ENCODE measurements around the gene ZFAND6.

DNA sequence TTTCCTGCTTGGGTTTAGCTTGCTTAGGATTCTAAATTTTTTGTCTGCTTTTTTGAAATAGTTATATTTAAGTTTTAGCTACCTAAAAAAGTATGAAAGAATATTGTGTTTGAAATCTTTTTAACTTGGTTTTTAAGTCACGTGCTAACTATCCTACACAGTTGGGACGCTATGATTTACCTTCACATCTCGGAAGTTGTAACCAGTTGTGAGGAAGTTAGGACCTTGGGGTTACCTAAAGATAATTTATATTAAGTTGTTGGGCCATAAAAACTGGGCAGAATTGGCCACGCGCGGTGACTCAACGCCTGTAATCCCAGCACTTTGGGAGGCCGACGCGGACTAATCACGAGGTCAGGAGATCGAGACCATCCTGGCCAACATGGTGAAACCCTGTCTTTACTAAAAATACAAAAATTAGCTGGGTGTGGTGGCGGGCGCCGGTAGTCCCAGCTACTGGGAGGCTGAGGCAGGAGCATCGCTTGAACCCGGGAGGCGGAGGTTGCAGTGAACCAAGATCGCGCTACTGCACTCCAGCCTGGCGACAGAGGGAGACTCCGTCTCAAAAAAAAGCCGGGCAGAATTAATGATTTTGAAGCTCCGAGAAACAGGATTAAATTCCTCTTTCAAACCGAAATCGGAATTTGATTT, 1.0 kb downstream of the ZFAND6 start:
- TF ChIP-seq POLR2A (IDR thresholded peaks at IDR 0.05): peak; percentile 42 to 51
- TF ChIP-seq, protein P1, sequence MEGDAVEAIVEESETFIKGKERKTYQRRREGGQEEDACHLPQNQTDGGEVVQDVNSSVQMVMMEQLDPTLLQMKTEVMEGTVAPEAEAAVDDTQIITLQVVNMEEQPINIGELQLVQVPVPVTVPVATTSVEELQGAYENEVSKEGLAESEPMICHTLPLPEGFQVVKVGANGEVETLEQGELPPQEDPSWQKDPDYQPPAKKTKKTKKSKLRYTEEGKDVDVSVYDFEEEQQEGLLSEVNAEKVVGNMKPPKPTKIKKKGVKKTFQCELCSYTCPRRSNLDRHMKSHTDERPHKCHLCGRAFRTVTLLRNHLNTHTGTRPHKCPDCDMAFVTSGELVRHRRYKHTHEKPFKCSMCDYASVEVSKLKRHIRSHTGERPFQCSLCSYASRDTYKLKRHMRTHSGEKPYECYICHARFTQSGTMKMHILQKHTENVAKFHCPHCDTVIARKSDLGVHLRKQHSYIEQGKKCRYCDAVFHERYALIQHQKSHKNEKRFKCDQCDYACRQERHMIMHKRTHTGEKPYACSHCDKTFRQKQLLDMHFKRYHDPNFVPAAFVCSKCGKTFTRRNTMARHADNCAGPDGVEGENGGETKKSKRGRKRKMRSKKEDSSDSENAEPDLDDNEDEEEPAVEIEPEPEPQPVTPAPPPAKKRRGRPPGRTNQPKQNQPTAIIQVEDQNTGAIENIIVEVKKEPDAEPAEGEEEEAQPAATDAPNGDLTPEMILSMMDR (IDR thresholded peaks at IDR 0.05): peak in 1 of 6 experiments; percentile 6

Measured in Peyer's patch (tissue), 4 donors.